GM19023 (cell line): ENCODE data around the gene PDZRN3.
A peak's percentile ranks its signal among the peaks of the same experiment; 100 is the strongest.

Experiments
- ATAC-seq: cut with Tn5 transposase; IDR thresholded peaks from one replicate; pipeline ENCODE4 v1.9.1; 2021; ENCODE audit warnings: mild to moderate bottlenecking, moderate library complexity; ENCODE audit not compliant: unreplicated experiment

PDZRN3 gene

DNA sequence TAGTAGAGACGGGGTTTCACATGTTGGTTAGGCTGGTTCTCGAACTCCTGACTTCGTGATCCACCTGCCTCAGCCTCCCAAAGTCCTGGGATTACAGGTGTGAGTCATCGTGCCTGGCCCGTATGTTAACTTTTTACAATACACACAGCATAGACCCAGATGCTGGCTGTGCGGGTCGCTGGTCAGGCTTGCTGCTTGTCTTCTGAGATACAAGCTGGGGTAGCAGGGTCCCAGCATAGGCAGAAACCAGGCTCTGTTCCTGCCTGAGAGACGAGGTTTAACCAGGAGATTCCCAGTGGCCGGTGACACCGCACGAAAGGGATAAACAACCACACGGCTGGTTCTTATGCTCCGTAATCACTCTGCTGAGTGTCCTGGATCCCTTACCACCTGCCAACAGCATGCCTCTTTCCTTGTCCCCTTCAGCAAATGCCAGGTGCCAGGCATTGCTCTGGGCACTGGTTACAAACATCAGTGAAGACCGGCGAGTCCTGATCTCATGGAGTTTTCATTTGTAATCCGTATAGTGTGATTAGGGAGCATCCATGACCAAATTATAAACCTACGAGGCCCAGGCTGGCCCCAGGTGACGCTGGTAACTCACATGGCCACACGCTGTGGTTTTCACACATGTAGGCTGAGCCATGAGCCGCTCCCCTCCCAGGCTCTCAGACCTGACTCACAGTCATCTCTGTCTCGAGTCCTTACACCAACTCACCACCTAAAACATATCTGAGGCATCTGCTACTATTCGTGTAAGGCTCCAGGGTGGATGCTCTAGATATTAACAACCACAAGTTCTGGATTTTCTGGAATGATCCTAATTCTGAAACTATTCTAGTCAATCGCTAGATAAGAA is 125.7 kb downstream of the PDZRN3 start:
- ATAC-seq: no peak

DNA sequence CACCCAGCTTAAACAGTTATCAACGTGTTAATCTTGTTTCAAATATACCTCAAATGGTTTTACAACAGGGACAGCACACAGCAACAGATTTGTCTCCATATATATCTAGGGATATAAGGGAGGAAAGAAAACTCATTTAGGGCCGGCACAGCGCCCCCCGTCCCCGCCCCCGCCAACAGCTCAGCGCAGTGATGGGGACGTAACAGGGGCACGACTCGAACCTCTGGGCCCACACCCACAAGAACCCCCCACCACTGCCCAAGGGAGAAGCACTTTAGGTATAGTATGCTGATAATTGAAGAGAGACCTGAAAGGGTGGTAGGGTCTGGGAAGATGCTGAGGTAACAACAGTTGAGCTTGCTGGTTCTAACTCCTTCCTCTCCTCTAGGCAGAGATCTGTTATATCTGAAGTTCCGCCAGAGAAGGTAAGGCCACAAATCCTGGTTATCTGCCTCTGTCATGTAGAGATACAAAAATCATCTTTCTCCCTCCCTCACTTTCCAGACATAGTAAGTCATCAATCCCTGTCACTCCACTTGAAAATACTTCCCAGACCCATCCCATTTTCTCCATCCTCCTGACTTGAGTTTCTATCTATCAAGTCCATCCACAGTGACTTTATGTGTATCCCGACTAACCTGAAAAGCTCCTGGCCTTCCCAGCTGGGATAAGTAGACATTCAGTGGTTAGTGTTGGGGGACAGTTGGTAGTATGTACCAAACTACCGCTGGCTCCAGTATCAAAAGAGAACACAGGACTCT is 126.9 kb downstream of the PDZRN3 start:
- no peak for ATAC-seq

DNA sequence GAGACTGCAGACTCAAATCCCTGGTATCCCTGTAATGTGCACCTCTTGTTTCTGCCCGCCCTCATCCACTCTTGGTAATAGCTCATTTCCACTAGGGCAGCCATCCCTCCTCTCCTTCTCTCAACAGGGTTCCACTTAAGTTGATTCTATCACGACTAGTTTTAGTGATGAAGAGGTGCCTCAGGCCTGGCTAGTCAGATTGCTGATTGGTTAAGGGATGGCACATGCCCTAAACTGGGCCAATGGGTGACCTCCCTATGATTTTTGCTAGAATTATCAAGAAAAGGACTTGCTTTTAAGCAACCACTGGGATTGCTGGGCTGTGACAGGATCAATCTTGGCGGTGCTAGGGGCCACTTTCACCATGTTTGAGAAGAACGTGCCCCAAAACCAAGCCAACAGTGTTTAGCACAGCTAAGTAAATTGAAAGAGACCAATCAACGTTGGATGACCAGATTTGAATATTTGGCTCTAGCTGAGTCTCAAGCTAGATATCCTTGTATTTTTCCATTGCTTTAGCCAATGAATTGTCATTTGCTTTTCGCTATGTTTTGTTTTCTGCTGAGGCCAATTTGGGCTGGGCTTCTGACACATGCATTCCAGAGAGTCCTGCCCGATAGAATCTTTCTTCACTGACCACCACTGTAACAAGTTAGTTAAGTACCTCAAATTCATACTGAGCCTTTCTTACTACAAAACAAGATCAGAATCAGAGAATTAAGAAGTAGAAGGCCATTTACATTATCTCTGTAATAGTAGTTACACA is 131.0 kb downstream of the PDZRN3 start:
- ATAC-seq: no peak

DNA sequence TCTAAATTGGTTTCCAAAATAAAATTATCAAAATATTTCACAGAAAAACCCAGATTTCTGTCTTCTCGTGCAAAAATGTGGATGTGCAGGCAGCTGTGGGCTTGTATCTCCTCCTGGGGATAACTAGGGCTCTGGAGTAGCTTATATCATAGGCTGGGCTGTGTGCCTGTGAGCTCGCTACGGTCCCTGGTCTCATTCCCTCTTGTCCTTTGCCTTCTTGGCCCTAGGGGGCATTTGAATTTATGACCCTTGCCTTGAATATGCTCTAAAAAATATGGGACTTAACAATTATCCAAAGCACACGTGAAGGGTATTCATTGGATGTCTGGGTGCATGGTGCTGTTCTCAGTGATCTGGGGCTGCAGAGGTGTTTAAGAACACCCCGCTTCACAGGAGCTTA is 132.6 kb downstream of the PDZRN3 start:
- no peak for ATAC-seq

DNA sequence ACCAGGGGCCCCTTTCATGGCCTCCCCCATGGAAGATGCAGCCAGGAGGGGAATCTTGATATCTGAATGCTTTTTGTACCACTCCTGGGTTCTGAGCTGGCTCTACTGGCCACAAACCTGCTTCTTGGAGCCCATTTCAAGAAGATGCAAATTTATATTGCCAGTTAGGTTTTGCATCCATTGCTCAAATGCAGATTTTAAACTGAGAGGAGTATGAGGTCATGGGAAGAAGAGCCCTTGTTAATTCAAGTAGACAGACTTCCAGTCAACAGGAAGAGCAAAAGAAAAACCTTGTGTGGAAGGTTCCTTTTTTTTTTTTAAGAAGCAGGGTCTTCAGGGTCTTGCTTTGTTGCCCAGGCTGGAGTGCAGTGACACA is 133.5 kb downstream of the PDZRN3 start:
- no peak for ATAC-seq

DNA sequence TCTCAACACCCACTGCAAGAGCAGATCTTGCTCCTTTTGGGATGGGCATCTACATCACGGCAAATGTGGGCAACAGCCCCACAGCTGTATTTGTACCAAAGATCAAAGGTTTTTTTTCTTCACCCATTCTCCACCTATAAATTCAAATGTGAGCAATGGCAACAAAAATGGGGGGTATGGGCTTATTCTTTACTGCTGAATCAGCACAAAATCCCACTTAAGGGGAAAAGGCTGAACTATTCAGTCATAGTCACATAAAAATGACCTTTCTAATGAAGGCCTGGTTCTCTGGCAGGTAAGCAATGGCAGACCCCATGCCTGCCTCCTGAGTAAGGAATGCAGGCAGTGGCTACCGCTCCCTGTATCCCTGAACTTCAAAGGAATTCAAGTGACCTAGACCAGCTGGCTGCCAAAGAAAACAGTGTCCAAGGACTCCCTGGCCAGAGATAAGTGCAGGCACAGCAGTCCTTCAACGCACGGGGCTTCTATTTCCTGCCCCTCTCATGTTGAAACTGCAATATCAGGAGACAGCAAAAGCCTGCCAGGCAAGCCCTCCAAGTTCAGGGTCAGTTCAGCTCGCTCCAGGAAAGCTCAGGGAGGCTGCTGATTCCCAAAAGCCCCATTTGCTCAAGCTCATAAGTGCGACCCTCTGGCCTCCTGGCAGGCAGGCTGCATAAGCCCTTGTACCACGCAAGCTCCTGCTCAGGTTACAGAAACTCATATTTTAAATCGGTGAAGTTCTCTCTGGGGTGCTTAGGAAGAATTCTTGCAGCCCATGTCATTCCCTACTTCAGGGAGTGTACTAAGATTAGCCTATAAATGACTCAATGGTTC is 134.1 kb downstream of the PDZRN3 start:
- ATAC-seq: no peak

DNA sequence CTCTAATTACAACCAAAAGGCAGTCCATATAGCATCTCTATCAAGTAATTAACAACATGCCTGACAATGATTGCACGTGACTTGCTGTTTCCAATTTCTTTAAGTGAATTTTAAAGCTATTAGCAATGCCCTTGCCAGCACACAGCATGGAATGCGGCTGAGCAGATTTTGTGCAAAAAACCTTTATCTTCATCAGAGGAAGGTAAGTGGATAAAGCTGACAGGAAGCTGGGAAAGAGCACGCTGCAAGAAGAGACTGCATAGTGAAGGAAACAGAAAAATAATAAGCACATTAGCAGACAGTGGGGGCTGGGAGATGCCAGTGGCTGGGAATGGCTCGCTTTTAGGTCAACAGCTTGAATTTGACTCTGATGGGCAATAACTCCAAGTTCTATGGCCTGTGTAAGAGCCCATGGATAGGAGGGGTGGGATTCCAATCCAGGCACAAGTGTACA is 138.8 kb downstream of the PDZRN3 start:
- ATAC-seq: no peak

DNA sequence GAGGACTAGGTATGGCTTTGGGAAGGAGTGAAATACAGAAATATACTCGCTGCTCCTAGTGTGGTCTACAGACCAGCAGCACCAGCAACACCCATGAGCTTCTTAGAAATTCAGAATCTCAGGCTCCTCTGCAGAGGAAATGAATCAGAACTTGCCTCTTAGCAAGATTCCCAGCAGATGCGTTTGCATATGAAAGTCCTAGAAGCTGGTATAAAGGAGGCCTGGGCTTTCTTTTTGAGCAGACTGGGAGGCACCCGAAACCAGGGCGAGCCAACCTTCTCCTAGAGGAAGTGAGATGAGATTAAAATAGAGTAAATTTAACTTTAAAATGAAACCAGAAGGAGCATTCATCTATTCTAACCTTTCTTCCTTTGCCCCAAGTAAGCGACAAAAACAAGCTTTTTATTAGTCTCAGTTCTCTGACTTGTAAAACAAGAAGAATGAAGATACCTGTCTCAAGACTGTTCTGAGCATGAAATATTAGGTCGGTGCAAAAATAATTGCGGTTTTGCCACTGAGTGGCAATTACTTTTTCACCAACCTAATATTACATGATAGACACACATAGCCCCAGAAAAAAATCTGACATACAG is 140.0 kb downstream of the PDZRN3 start:
- peak; percentile 75 for ATAC-seq

DNA sequence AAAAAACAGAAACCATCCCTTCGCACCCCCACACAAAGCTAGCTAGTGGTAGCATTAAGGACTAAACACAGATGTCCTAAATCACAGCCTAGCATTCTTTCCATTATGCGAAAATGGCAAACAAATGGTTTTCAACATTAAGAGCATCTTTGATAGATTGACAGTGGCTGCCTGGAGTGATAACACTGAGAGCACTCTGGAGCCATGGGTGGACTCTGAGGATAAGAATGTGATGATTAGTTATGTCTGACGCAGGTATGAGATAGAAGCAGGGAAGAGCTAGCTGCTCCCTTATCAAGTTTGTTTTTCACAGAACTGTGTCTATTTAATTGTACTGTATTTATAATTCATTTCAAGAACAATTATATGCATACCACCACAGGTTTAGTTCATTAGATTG is 142.9 kb downstream of the PDZRN3 start:
- ATAC-seq: no peak

DNA sequence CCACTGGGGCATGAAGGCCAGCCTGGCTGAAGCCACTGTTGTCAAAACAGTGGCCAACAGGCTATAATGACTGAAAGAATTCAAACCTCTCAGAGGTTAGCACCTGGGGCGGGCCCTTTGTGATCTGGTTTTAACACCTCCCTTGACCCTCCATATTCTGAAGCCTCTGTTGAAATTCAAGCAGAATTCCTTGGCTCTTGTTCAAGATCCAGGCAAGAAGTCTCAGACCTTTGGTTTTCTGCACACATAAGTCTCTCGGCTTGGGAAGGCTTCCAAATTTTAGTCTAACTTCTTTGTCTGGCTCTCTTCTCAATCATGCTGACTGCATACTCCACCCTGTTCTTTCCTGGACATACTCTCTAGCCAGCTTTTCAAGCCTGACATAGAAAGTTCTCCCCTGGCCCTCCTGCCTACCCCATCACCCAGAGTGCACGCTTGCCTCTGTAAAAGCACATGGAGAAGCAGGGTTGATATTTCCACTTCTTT is 144.5 kb downstream of the PDZRN3 start:
- ATAC-seq: no peak

DNA sequence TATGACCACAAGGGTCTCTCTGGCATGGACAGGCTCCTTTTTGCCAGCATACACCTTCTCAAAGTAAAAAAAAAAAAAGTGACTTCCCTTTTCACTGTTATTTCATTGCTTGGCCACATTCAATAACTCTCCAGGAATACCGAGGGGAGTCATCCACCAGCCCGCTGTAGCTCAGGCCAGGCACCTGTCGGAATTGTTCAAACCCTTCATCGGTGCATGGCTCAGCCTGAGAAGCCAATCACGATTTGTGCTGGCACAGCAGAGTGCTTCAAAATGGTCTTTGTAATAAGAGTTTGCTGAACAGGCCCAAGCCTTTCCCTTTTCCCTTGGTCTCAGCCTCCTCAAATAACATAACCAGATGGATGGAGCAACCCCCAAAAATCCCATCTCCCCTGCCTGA is 145.4 kb downstream of the PDZRN3 start:
- no peak for ATAC-seq

DNA sequence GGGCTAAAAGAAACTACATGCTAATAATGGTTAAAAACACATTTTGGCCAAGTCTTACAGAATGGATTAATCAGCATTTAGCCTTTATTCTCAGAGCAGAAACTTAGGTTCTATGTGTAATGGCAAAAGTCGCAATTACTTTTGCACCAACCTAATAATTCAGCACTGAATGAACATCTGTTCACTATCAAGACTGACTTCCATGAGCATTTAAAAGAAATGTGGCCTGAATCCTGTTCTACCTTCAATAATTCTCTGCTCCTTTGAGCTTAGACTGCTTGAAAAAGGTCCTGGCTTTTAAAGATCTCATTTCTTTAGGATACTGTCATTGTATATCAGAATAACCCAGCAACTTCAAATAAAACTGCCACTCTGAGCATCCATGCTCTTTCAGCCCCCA is 145.9 kb downstream of the PDZRN3 start:
- ATAC-seq: no peak

DNA sequence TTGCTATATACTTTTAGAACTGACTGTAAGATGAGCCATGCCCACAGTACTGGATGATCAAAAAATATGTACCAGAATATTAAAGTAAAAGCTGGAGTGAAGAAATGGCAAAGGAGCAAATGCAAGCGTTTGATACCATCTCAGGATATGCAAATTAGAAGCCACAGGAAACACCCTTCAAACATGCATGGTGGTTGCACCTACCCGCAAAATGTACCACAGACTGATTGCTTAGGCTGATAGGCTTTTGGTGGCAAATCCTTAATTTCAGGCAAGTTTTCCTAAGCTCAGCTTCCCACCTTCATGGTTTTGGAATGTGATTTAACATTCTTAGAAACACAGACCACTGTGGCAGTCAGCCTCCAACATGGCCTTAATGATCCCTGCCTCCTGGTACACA is 149.0 kb downstream of the PDZRN3 start:
- ATAC-seq: no peak

DNA sequence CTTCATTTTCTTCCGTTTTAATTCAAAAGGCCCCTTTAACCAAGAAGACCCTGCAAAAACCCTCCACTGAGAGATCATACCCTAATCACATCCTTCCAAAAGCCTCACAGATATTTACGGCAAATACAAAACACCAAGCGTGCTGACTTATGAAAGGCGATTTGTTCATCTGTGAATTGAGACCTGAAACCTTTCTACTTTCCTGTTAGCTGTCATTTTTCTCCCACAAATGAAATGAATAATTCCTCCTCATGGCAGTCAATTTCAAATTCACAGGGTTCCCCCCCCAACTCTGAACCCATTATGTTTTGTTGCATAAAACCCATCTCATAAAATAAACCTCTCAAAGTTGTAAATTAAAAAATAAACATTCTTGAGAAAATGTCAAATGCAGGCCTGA is 149.6 kb downstream of the PDZRN3 start:
- ATAC-seq: no peak

DNA sequence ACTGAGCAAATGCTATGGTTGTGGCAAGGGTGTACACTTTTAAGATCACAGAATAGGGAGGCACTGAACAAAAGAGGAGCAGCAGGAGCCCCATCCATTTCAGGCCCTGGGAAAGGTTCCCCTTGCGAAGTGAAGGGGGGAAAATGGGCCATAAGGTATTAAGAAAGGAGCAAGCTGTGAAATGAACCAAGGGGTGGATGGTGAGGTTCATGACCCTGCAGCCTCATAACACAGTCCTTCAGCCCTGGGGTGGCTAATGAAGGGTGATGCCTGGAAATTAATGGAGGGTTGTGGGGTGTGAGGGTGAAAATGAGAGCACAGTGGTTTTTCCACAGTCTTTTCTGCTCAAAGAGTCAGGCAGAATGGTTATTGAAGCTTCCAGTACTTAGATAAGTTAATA is 150.1 kb downstream of the PDZRN3 start:
- ATAC-seq: no peak

DNA sequence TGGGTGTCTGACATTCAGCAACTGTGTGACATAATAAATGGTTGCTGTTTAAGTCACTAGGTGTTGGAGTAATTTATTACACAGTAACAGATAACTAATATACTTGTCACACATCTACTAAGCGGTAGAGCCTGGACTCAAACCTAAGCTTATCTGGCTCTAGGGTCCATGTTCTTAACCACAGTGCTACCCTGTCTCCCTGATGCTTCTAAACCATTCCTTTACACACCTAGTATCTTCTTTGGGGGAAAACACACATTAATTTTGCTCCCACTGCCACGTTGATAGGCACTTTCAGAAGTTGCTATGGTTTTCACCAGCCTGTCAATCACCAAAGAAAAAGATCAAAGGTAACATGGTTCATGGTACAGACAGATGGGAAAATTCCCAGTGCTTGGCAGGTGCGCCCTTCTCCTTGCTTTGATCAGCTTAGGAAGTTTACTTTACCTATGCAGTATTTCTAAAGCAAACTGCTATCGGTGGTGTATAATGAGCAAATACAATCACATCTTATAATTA is 150.8 kb downstream of the PDZRN3 start:
- no peak for ATAC-seq

DNA sequence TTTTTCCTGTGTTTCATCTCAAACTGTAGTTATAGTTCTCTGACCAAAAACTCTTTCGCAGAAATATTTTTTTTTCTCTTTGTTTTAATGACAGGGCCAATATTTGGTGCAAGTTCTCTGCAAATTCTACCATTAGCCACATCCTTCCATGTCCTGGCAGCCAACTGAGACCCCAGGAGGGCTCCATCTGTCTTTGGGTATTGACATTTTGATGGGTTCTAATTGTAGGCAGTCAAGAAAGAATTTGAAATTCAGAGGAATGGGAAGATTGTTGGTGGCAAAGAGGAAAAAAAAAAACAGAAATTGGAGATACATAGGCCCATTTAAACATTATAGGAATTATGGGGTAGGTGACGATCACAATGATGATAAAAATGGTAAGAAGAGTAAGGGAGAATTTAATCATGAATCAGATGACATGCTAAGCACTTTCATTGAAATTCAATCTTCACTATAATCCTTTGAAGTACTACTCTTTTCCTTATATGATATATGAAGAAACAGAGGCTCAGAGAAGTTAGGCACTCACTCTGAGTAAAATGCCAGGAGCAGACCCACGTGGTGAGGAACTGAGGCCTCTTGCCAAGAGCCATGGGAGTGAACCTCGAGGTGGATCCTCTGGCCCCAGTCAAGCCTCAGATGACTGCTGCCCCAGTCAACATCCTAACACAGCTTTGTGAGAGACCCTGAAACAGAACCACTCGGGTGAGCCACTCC is 151.4 kb downstream of the PDZRN3 start:
- ATAC-seq: no peak

DNA sequence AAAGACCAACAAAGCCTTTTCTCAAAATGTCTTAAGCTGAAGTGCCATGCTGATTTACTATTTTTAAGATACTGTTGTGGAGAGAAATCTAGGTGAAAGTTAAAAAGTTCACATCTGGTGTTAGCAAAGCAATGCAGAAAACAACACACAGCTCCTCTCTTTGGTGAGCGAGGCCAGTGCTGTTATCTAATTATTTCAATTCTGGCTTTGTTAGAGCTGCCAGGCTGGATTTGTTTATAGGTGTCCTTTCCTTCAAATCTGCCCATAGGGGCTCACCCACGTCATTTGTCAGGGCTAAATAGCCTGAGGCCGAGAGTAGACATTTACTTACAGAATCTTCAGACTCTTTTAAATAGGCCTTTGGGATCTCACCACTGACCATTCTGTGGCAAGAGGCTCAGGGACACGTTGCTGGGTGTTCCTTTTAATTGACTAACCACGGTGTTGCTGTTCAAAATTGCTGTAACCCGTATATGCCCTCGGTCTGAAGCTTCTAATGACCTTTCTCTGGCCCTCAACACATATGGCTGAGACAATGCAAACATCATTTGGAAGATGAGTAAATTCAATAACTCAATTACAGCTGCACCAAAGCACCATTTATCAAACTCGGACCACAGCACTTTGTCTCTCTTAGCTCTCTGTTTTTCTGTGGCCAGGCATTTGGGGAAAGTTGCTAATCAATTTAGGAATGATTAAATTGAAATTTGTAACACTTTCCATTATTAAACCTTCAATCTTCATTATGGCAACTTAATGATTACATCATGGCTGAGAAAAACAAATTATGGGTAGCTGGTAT is 152.6 kb downstream of the PDZRN3 start:
- ATAC-seq: no peak
